RWPE1 (cell line): ENCODE measurements around the gene SLC7A9.

Experiments
- CTCF ChIA-PET: fragments of 350-600 bp; sonication (Branson Sonifier 250); formaldehyde crosslinking; extraction: SDS; loops from one replicate; lab custom pipeline; 2021; lab: Yijun Ruan, JAX
- POLR2A ChIA-PET: fragments of 400-600 bp; formaldehyde crosslinking; extraction: SDS; loops from one replicate; lab custom pipeline; 2020; ENCODE audit warnings: antibody characterized with exemption; ENCODE audit not compliant: low non-redundant PET; lab: Yijun Ruan, JAX
- DNase-seq: peaks from one replicate; pipeline ENCODE4 v3.0.0; 2012; ENCODE audit warnings: low spot score
- H3K27ac ChIP-seq: fragments of 450-650 bp; 2 replicates; pipeline ENCODE4 v1.5.1; 2017
- CTCF ChIP-seq: fragments of 450-650 bp; conservative IDR thresholded peaks from 2 replicates; pipeline ENCODE4 v1.5.1; 2017; ENCODE audit warnings: low read depth, mild to moderate bottlenecking

SLC7A9 gene

DNA sequence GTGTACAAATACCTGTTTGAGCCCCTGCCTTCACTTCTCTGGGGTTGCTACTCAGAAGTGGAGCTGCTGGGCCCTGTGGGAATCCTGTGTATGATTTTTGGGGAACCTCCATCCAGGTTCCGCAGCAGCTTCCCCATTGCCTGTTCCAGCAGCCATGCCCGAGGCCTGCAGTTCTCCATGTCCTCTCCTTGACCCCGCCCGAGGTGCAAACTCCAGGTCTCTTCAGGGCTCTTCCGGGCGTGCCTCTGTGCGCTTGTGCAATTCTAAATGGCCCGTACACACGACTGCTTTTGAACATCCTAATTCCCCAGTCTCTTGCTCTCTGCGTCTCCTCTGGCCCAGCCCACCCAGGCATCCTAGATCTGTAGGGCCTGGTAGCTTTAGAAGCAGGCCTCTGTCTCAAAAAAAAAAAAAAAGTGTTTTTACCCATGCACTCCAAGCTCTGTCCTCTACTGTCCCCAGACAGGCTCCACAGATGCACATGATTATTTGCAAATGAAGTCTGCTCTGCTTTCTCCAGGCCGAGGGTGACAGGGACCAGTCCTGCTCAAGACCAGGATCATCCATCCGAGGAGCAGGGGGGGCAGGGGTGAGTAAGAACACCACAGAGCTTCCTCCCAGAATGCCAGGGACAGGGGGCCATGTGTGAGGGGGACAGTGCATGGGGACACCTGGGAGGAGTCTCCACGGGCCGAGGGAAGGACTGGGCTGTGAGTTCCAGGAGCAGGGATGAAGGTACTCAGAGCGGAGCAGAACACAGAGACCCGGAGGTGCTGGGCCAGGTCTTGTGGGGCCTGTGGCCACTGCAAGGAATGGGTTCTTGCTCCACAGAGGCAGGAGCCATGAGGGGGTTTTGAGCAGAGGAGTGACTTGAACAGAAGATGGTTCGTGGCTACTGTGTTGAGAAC, 51.7 kb downstream of the SLC7A9 start:
- no peak for DNase-seq
- H3K27ac ChIP-seq = no peak overlapping the region
- TF ChIP-seq CTCF = no peak
- POLR2A ChIA-PET = no interaction called here
- CTCF ChIA-PET = interaction anchor here (0.5 kb wide), 1 partner anchor 99 kb away, joined by 5 read pairs; no protein-coding TSS in a partner anchor

DNA sequence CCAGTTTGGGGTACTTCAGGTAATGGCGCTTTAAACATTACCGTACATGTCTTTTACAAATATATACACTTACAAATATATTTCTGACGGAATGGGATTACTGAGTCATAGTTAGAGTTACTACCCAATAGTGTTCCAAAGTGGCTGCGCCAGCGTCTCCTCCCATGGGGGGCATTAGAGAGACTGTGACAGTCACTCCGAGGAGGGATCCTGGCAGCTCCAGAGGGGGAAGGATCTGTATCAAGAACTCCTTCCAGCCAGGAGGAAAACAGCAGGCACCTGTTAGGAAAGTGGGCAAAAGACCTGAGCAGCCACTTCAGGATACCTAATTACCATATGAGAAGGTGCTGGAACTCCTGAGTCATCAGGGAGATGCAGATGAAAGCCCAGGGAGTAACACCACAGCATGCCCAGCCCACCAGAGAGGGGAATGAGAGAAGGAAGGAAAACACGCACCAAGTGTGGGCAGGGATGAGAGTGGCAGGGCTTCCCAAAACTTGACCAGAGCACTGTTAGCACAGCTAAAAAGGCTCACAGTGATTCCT, 52.9 kb downstream of the SLC7A9 start:
- DNase-seq = no peak
- TF ChIP-seq CTCF = no peak
- CTCF ChIA-PET = interaction anchor here (0.5 kb wide), 1 partner anchor 1388 kb away, joined by 3 read pairs; no protein-coding TSS in a partner anchor
- POLR2A ChIA-PET = no interaction called here
- H3K27ac ChIP-seq = no peak overlapping the region

- no peak for TF ChIP-seq CTCF
- no peak overlapping the region for H3K27ac ChIP-seq
- DNase-seq = no peak
- CTCF ChIA-PET = no interaction called here
- POLR2A ChIA-PET = no interaction called here
These were observed 54.9 kb downstream of the SLC7A9 start for GRCh38 chr19:32814624-32815023.

DNA sequence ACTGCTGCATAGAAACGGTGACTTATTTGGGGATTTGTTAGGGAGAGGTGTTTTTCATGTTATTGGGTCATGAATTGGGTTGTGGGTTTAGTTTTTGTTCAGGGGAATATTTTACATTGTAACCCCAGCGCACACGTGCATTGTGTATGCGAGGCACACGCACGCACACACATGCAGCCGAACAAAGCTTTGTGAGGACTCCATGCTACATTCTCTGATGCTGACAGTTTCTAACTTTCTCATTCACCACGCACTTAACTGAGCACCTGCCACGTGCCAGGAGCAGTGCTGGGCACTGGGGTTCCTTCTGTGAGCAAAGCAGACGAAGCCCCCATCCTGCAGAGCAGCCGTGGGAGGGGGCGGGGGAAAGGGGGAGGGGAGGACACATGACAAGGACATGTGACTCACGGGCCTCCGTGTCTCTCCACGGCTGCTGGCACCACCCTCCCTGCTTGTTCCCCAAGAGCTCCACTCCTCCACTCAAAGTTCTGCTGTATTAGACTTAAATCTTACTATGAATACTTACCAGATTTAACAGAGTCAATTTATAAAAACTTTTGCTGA, 55.6 kb downstream of the SLC7A9 start:
- no peak overlapping the region for H3K27ac ChIP-seq
- DNase-seq = no peak
- TF ChIP-seq CTCF = no peak
- POLR2A ChIA-PET = no interaction called here
- CTCF ChIA-PET = no interaction called here

DNA sequence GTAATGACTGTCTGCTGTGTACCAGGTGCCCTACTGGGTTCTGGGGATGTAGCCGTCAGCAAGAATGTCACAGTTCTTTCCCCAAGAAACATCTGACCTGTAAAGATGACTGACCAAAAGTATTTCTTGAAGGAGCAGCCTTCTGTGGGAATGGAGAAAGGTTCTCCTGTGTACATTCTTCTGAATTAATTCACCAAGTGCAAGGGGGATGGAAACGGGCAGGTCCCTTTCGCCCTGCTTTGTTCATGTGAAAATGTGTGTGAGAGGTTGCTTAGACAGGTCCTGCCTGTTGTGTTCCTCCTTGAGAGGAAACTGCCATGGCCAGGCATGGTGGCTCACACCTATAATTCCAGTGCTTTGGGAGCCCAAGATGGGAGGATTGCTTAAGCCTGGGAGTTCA, 57.0 kb downstream of the SLC7A9 start:
- no peak overlapping the region for H3K27ac ChIP-seq
- CTCF ChIA-PET = interaction anchor here (0.6 kb wide), 1 partner anchor 1618 kb away, joined by 5 read pairs; no protein-coding TSS in a partner anchor
- TF ChIP-seq CTCF = no peak
- DNase-seq = no peak
- POLR2A ChIA-PET = no interaction called here

DNA sequence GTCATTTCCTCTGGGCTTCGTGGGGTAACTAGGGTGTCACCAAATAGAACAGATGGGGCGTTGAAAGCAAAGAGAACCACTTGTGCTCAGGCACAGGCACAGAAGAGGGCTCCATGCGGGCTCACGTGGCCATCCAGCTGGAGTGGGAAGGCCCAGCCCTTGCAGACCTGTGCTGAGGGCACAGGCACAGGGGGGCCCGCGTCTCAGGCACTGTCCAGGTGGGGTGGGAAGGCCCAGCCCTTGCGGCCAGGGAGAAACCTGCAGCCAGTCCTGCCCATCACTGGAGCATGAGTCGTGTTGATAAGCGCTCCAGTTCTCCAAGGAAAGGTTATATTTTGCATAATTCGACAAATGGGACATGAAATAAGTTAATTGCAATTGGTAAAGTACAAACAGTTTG, 57.5 kb downstream of the SLC7A9 start:
- no peak for DNase-seq
- CTCF ChIA-PET = interaction anchor here (0.6 kb wide), 1 partner anchor 1618 kb away, joined by 5 read pairs; no protein-coding TSS in a partner anchor
- no peak overlapping the region for H3K27ac ChIP-seq
- POLR2A ChIA-PET = no interaction called here
- no peak for TF ChIP-seq CTCF
